GM19395 (cell line): ENCODE results near the gene NUTM2A.
"Not testable (repeated sequence)": the region's sequence is repeated elsewhere in the genome, so short reads cannot be mapped to it uniquely, and the experiment has no call there.

ENCODE experiments used
- ATAC-seq: cut with Tn5 transposase; IDR thresholded peaks from one replicate; pipeline ENCODE4 v1.9.1; 2021; ENCODE audit warnings: mild to moderate bottlenecking, moderate library complexity; ENCODE audit not compliant: unreplicated experiment

NUTM2A gene

DNA sequence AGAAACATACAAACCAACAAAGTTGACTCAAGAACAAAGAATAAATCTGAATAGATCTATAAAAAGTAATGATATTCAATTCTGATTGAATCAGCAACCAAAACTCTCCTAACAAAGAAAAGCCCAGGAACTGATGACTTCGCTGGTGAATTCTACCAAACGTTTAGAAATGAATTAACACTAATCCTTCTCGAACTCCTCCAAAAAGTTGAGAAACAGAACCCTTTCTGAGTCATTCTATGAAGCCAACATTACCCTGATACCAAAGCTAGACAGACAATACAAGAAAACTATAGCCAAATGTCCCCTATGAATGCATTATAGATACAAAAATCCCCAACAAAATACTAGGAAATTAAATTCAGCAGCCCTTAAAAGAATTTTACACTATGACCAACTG is 16.9 kb downstream of the NUTM2A start:
- ATAC-seq, result not testable (repeated sequence)

DNA sequence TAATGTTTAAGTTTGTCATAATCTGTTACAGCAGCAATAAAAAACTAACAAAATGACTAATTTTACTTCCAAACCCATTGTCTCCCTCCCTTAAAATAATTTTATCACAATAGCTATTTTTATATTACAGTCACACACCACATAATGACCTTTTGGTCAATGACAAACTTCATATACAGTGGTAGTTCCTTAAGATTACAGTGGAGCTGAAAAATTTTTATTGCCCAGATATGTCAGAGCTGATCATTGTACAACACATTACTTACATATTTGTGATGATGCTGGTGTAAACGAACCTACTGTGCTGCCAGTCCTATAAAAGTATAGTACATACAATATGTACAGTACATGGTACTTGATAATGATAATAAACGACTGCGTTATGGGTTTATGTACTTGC is 22.1 kb downstream of the NUTM2A start:
- not testable (repeated sequence) for ATAC-seq

DNA sequence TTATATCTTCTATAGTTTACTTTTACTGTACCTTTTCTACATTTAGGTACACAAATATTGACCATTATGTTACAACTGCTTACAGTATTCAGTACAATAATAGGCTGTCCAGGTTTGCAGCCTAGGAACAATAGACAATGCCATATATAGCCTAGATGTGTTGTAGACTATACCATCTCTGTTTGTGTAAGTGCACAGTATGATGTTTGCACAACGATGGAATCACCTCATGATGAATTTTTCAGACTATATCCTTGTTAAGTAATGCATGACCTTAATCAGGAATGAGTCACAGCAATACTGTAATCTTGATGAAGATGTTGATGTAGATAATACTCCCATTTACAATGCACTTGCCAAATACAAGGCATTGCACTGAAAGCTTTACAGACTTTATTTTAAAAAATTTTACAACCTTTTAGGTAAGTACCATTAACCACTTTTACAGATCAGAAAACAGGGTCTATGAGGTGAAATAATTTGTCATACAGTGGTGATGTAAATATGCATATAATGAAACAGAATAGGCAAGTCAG is 23.6 kb downstream of the NUTM2A start:
- not testable (repeated sequence) for ATAC-seq

DNA sequence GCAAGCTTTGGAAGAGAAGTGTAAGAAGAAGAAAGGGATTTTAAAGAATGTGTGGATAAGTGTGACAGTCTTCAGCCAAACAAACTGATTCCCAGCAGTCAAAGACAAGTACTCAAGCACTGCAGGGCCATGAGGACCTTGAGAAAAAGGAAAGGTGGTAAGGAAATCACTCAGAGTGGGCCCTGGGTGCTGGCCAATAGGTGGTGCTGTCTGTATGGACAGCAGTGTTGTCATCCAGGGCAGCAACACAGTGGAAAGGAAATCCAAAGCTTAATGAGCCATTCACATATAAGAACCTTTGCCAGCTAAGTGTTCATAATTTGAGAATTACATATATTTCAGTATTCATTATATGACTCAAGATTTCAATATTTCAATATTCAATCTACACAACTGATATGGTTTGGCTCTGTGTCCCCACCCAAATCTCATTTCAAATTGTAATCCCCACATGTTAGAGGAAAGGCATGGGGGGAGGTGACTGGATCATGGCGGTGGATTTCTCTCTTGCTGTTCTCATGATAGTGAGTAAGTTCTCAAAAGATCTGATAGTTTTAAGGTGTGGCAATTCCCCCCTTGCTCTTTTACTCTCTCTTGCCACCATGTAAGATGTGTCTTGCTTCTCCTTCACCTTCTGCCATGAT is 55.6 kb downstream of the NUTM2A start:
- ATAC-seq, result not testable (repeated sequence)
